ENCODE results near the gene SRSF3. TPM values are rescaled to one million over a fixed set of nuclear protein-coding genes. Genes with fewer than 3 reads are reported as not detected.

Gene SRSF3
- total RNA-seq, 1 experiment from 2014 or later: 464 TPM

- peak; percentile 47 for DNase-seq (ENCODE audit: low spot score)
- in situ Hi-C loops (cut with HindIII; ENCODE audit: low sequenced_read_pairs): no loop called here
Observed at GRCh38 chr6:36615018-36615761, 21.0 kb downstream of the SRSF3 start.

GRCh38 chr6:36616893-36617521 lies 22.8 kb downstream of the SRSF3 start:
- in situ Hi-C loops (cut with HindIII; ENCODE audit: low sequenced_read_pairs): no loop called here

GRCh38 chr6:36618366-36619355 lies 24.5 kb downstream of the SRSF3 start:
- in situ Hi-C loops (cut with HindIII; ENCODE audit: low sequenced_read_pairs): no loop called here
- no peak for DNase-seq (ENCODE audit: low spot score)

More at GRCh38 chr6:36616893-36617521, 22.8 kb downstream of the SRSF3 start:
- DNase-seq (ENCODE audit: low spot score): peak; percentile 85

GRCh38 chr6:36621371-36621855 lies 27.3 kb downstream of the SRSF3 start:
- no peak for DNase-seq (ENCODE audit: low spot score)
- in situ Hi-C loops (cut with HindIII; ENCODE audit: low sequenced_read_pairs): no loop called here

- in situ Hi-C loops (cut with HindIII; ENCODE audit: low sequenced_read_pairs): no loop called here
- DNase-seq (ENCODE audit: low spot score): no peak
Observed at GRCh38 chr6:36622901-36623546, 28.9 kb downstream of the SRSF3 start.

GRCh38 chr6:36623547-36624459 lies 29.6 kb downstream of the SRSF3 start:
- in situ Hi-C loops (cut with HindIII; ENCODE audit: low sequenced_read_pairs): no loop called here
- peak; percentile 82 for DNase-seq (ENCODE audit: low spot score)

GRCh38 chr6:36624461-36625157 lies 30.4 kb downstream of the SRSF3 start:
- DNase-seq (ENCODE audit: low spot score): no peak
- in situ Hi-C loops (cut with HindIII; ENCODE audit: low sequenced_read_pairs): no loop called here

- no peak for DNase-seq (ENCODE audit: low spot score)
- in situ Hi-C loops (cut with HindIII; ENCODE audit: low sequenced_read_pairs): no loop called here
Observed at GRCh38 chr6:36625158-36625919, 31.2 kb downstream of the SRSF3 start.

GRCh38 chr6:36626636-36627035 lies 32.5 kb downstream of the SRSF3 start:
- no peak for DNase-seq (ENCODE audit: low spot score)
- in situ Hi-C loops (cut with HindIII; ENCODE audit: low sequenced_read_pairs): no loop called here

- in situ Hi-C loops (cut with HindIII; ENCODE audit: low sequenced_read_pairs): no loop called here
- no peak for DNase-seq (ENCODE audit: low spot score)
Observed at GRCh38 chr6:36627141-36627540, 33.0 kb downstream of the SRSF3 start.

- in situ Hi-C loops (cut with HindIII; ENCODE audit: low sequenced_read_pairs): no loop called here
- DNase-seq (ENCODE audit: low spot score): no peak
Observed at GRCh38 chr6:36627801-36628246, 33.7 kb downstream of the SRSF3 start.

- no peak for DNase-seq (ENCODE audit: low spot score)
- in situ Hi-C loops (cut with HindIII; ENCODE audit: low sequenced_read_pairs): no loop called here
Observed at GRCh38 chr6:36629784-36630183, 35.6 kb downstream of the SRSF3 start.

GRCh38 chr6:36631326-36632011 lies 37.3 kb downstream of the SRSF3 start:
- no peak for DNase-seq (ENCODE audit: low spot score)
- in situ Hi-C loops (cut with HindIII; ENCODE audit: low sequenced_read_pairs): no loop called here

GRCh38 chr6:36633370-36633769 lies 39.2 kb downstream of the SRSF3 start:
- no peak for DNase-seq (ENCODE audit: low spot score)
- in situ Hi-C loops (cut with HindIII; ENCODE audit: low sequenced_read_pairs): no loop called here

- no peak for DNase-seq (ENCODE audit: low spot score)
- in situ Hi-C loops (cut with HindIII; ENCODE audit: low sequenced_read_pairs): no loop called here
Observed at GRCh38 chr6:36633915-36634314, 39.8 kb downstream of the SRSF3 start.
